Activated T-helper 1 cell treated with anti-CD3 and anti-CD28 coated beads, Interleukin-2, amount 50 U/mL, for 16 hours (primary cell): ENCODE measurements around the gene EPHB1.

Source experiments
- DNase-seq, 2 donors: peaks; one replicate each; pipeline ENCODE4 v3.0.0-alpha.2; 2020; ENCODE audit warnings: low read depth in 1 of 2, low spot score in 1 of 2

Gene EPHB1

GRCh38 chr3:135272026-135272669, 477.1 kb downstream of the EPHB1 start:
- no peak for DNase-seq

GRCh38 chr3:135292162-135292561, 497.1 kb downstream of the EPHB1 start:
- DNase-seq: no peak

GRCh38 chr3:135301670-135302069, 506.6 kb downstream of the EPHB1 start:
- no peak for DNase-seq

- DNase-seq: no peak
These were observed 509.3 kb downstream of the EPHB1 start for GRCh38 chr3:135304378-135304777.
